HG03159 (cell line): ENCODE data around the gene DENND1A.
"Not testable (repeated sequence)": the region's sequence is repeated elsewhere in the genome, so short reads cannot be mapped to it uniquely, and the experiment has no call there.

ENCODE experiments used
- ATAC-seq: cut with Tn5 transposase; IDR thresholded peaks from one replicate; pipeline ENCODE4 v1.9.1; 2021; ENCODE audit warnings: mild to moderate bottlenecking, moderate library complexity; ENCODE audit not compliant: unreplicated experiment

Gene DENND1A

GRCh38 chr9:123445981-123446610, 483.8 kb downstream of the DENND1A start:
- no peak for ATAC-seq

- ATAC-seq, result no peak
Measured at GRCh38 chr9:123445116-123445515, 484.8 kb downstream of the DENND1A start.

GRCh38 chr9:123441769-123442168, 488.2 kb downstream of the DENND1A start:
- ATAC-seq, result no peak

- ATAC-seq, result no peak
Measured at GRCh38 chr9:123440256-123440655, 489.7 kb downstream of the DENND1A start.

GRCh38 chr9:123438821-123439220, 491.1 kb downstream of the DENND1A start:
- ATAC-seq, result no peak

GRCh38 chr9:123438321-123438720, 491.6 kb downstream of the DENND1A start:
- no peak for ATAC-seq

- no peak for ATAC-seq
Measured at GRCh38 chr9:123437201-123437600, 492.7 kb downstream of the DENND1A start.

- ATAC-seq, result no peak
Measured at GRCh38 chr9:123435471-123435870, 494.5 kb downstream of the DENND1A start.

- ATAC-seq, result no peak
Measured at GRCh38 chr9:123434619-123435240, 495.2 kb downstream of the DENND1A start.

GRCh38 chr9:123432331-123433236, 497.3 kb downstream of the DENND1A start:
- ATAC-seq, result no peak

GRCh38 chr9:123431581-123431980, 498.3 kb downstream of the DENND1A start:
- ATAC-seq, result no peak

GRCh38 chr9:123428450-123428849, 501.5 kb downstream of the DENND1A start:
- ATAC-seq, result not testable (repeated sequence)

GRCh38 chr9:123426406-123426805, 503.5 kb downstream of the DENND1A start:
- no peak for ATAC-seq

GRCh38 chr9:123425836-123426365, 504.0 kb downstream of the DENND1A start:
- no peak for ATAC-seq

GRCh38 chr9:123425261-123425821, 504.6 kb downstream of the DENND1A start:
- no peak for ATAC-seq

GRCh38 chr9:123424552-123425225, 505.2 kb downstream of the DENND1A start:
- no peak for ATAC-seq

- ATAC-seq, result no peak
Measured at GRCh38 chr9:123424131-123424530, 505.8 kb downstream of the DENND1A start.

- ATAC-seq, result no peak
Measured at GRCh38 chr9:123423311-123423640, 506.6 kb downstream of the DENND1A start.

- no peak for ATAC-seq
Measured at GRCh38 chr9:123422635-123423310, 507.2 kb downstream of the DENND1A start.

- no peak for ATAC-seq
Measured at GRCh38 chr9:123421801-123422455, 508.0 kb downstream of the DENND1A start.
